H1 (cell line): ENCODE measurements around the gene ARHGEF40. TPM values are rescaled to one million over a fixed set of nuclear protein-coding genes. Genes with fewer than 3 reads are reported as not detected.

Experiments used
- CBX5 ChIP-seq: fragments of 300-800, 300-1000 bp; sonication (generic); IDR thresholded peaks from 2 replicates; pipeline ENCODE4 v1.7.1; 2016; ENCODE audit warnings: antibody characterized with exemption, low read length, low read depth
- CBX8 ChIP-seq: fragments of 300-800, 300-1000 bp; sonication (generic); IDR thresholded peaks from 2 replicates; pipeline ENCODE4 v1.7.1; 2016; ENCODE audit warnings: low read depth, low read length, borderline replicate concordance
- KDM5A ChIP-seq: fragments of 200-600 bp; IDR thresholded peaks from 2 replicates; pipeline ENCODE4 v1.7.1; 2012; ENCODE audit warnings: mild to moderate bottlenecking, low read length, inconsistent platforms, mixed read lengths
- PHF8 ChIP-seq: fragments of 200-600 bp; sonication (generic); conservative IDR thresholded peaks from 2 replicates; pipeline ENCODE4 v1.7.1; 2012; ENCODE audit warnings: low read depth, mild to moderate bottlenecking, inconsistent platforms, low read length, moderate library complexity
- POU5F1 ChIP-seq: IDR thresholded peaks from 2 replicates; pipeline ENCODE4 v1.6.1; 2011; ENCODE audit warnings: low read depth, mild to moderate bottlenecking, low read length, moderate library complexity
- RXRA ChIP-seq: IDR thresholded peaks from 2 replicates; pipeline ENCODE4 v1.6.1; 2011; ENCODE audit warnings: low read depth, mild to moderate bottlenecking, low read length, moderate library complexity; ENCODE audit not compliant: insufficient read depth
- SIN3A ChIP-seq, 2 experiments: IDR thresholded peaks in 1 of 2; conservative IDR thresholded peaks in 1 of 2; 2 replicates each; pipeline ENCODE4 v1.6.1; 2011 to 2012; ENCODE audit warnings: low read length in 2 of 2, improper control_type of control experiment in 1 of 2, low read depth in 1 of 2, mild to moderate bottlenecking in 1 of 2
- TEAD4 ChIP-seq: IDR thresholded peaks from 2 replicates; pipeline ENCODE4 v1.6.1; 2012; ENCODE audit warnings: low read depth, low read length, inconsistent platforms, mixed read lengths
- YY1 ChIP-seq: IDR thresholded peaks from 2 replicates; pipeline ENCODE4 v1.6.1; 2011; ENCODE audit warnings: low read depth, mild to moderate bottlenecking, low read length
- polyA plus RNA-seq, 7 experiments: library from polyadenylated mRNA; depleted of rRNA in 3 of 7; stranded (reverse) in 5 of 7; unstranded in 2 of 7; fragments of >200 nt in 5 of 7; fragments of 200-250 nt in 2 of 7; gene quantifications; 1 replicate in 5 of 7; 2 replicates in 1 of 7; 4 replicates in 1 of 7; pipeline versions ENCODE4 v1.2.1 to v1.2.3, GENCODE V29; 2011 to 2013; ENCODE audit warnings: missing spikeins in 2 of 7, mixed read lengths in 2 of 7
- total RNA-seq: library from RNA; stranded (reverse); fragmentation: NEBNext Ultra II Directional; extraction: Animal tissue kit (Norgen Biotek cat#: 25700); gene quantifications from 2 replicates; pipeline ENCODE4 v1.2.1, GENCODE V29; 2021
- TF ChIP-seq, protein P1 (sequence below): fragments of 300-600 bp; sonication (generic); IDR thresholded peaks from 2 replicates; pipeline ENCODE4 v1.7.1; 2012; ENCODE audit warnings: low read length, moderate library complexity, mild to moderate bottlenecking, inconsistent platforms; ENCODE audit not compliant: insufficient replicate concordance
- TF ChIP-seq, protein P2 (sequence below): IDR thresholded peaks from 2 replicates; pipeline ENCODE4 v1.6.1; 2011; ENCODE audit warnings: low read depth, mild to moderate bottlenecking, low read length; ENCODE audit not compliant: insufficient read depth

The ARHGEF40 gene
- total and polyA plus RNA-seq, 2 of the 8 experiments (the other 6 are each of a cell fraction or from before 2014, with no cell fraction given), result 53.1 to 101 TPM

DNA sequence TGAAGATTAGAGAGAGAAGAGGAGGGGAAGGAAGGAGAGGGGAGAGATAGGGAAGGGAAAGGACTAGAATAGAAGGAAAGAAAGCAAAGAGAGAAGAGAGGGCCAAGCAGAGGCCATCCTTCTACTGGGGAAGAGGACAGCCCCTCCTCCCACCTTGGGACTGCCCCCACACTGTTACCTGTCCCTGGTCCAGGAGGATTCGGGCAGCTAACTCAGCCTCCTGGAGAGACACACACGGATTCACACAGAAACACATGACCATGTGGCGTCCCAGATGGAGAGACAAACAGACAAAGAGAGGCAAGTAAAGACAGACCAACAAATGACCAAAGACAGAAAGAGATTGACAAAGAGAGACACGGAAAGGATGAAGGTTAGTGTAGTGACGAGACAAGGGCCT lies 47.4 kb upstream of the ARHGEF40 start (continued):
- TF ChIP-seq, protein P1, sequence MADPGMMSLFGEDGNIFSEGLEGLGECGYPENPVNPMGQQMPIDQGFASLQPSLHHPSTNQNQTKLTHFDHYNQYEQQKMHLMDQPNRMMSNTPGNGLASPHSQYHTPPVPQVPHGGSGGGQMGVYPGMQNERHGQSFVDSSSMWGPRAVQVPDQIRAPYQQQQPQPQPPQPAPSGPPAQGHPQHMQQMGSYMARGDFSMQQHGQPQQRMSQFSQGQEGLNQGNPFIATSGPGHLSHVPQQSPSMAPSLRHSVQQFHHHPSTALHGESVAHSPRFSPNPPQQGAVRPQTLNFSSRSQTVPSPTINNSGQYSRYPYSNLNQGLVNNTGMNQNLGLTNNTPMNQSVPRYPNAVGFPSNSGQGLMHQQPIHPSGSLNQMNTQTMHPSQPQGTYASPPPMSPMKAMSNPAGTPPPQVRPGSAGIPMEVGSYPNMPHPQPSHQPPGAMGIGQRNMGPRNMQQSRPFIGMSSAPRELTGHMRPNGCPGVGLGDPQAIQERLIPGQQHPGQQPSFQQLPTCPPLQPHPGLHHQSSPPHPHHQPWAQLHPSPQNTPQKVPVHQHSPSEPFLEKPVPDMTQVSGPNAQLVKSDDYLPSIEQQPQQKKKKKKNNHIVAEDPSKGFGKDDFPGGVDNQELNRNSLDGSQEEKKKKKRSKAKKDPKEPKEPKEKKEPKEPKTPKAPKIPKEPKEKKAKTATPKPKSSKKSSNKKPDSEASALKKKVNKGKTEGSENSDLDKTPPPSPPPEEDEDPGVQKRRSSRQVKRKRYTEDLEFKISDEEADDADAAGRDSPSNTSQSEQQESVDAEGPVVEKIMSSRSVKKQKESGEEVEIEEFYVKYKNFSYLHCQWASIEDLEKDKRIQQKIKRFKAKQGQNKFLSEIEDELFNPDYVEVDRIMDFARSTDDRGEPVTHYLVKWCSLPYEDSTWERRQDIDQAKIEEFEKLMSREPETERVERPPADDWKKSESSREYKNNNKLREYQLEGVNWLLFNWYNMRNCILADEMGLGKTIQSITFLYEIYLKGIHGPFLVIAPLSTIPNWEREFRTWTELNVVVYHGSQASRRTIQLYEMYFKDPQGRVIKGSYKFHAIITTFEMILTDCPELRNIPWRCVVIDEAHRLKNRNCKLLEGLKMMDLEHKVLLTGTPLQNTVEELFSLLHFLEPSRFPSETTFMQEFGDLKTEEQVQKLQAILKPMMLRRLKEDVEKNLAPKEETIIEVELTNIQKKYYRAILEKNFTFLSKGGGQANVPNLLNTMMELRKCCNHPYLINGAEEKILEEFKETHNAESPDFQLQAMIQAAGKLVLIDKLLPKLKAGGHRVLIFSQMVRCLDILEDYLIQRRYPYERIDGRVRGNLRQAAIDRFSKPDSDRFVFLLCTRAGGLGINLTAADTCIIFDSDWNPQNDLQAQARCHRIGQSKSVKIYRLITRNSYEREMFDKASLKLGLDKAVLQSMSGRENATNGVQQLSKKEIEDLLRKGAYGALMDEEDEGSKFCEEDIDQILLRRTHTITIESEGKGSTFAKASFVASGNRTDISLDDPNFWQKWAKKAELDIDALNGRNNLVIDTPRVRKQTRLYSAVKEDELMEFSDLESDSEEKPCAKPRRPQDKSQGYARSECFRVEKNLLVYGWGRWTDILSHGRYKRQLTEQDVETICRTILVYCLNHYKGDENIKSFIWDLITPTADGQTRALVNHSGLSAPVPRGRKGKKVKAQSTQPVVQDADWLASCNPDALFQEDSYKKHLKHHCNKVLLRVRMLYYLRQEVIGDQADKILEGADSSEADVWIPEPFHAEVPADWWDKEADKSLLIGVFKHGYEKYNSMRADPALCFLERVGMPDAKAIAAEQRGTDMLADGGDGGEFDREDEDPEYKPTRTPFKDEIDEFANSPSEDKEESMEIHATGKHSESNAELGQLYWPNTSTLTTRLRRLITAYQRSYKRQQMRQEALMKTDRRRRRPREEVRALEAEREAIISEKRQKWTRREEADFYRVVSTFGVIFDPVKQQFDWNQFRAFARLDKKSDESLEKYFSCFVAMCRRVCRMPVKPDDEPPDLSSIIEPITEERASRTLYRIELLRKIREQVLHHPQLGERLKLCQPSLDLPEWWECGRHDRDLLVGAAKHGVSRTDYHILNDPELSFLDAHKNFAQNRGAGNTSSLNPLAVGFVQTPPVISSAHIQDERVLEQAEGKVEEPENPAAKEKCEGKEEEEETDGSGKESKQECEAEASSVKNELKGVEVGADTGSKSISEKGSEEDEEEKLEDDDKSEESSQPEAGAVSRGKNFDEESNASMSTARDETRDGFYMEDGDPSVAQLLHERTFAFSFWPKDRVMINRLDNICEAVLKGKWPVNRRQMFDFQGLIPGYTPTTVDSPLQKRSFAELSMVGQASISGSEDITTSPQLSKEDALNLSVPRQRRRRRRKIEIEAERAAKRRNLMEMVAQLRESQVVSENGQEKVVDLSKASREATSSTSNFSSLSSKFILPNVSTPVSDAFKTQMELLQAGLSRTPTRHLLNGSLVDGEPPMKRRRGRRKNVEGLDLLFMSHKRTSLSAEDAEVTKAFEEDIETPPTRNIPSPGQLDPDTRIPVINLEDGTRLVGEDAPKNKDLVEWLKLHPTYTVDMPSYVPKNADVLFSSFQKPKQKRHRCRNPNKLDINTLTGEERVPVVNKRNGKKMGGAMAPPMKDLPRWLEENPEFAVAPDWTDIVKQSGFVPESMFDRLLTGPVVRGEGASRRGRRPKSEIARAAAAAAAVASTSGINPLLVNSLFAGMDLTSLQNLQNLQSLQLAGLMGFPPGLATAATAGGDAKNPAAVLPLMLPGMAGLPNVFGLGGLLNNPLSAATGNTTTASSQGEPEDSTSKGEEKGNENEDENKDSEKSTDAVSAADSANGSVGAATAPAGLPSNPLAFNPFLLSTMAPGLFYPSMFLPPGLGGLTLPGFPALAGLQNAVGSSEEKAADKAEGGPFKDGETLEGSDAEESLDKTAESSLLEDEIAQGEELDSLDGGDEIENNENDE, result no peak
- TF ChIP-seq, protein P2, sequence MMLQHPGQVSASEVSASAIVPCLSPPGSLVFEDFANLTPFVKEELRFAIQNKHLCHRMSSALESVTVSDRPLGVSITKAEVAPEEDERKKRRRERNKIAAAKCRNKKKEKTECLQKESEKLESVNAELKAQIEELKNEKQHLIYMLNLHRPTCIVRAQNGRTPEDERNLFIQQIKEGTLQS, result no peak
- TF ChIP-seq PHF8, result no peak
- TF ChIP-seq CBX8, result no peak
- TF ChIP-seq SIN3A (conservative IDR thresholded peaks at IDR 0.05 in 1 of 2, IDR thresholded peaks at IDR 0.05 in 1 of 2; ENCODE audit: low read depth in 1 of 2, low read length in 2 of 2), result no peak
- no peak for TF ChIP-seq CBX5
- TF ChIP-seq KDM5A, result no peak
- no peak for TF ChIP-seq YY1
- no peak for TF ChIP-seq RXRA
- TF ChIP-seq TEAD4, result no peak
- TF ChIP-seq POU5F1, result no peak
